HG02763 (cell line): ENCODE results near the gene PBX3.

ENCODE experiments used
- ATAC-seq: cut with Tn5 transposase; IDR thresholded peaks from one replicate; pipeline ENCODE4 v1.9.1; 2021; ENCODE audit warnings: mild to moderate bottlenecking, moderate library complexity; ENCODE audit not compliant: unreplicated experiment

Gene PBX3

DNA sequence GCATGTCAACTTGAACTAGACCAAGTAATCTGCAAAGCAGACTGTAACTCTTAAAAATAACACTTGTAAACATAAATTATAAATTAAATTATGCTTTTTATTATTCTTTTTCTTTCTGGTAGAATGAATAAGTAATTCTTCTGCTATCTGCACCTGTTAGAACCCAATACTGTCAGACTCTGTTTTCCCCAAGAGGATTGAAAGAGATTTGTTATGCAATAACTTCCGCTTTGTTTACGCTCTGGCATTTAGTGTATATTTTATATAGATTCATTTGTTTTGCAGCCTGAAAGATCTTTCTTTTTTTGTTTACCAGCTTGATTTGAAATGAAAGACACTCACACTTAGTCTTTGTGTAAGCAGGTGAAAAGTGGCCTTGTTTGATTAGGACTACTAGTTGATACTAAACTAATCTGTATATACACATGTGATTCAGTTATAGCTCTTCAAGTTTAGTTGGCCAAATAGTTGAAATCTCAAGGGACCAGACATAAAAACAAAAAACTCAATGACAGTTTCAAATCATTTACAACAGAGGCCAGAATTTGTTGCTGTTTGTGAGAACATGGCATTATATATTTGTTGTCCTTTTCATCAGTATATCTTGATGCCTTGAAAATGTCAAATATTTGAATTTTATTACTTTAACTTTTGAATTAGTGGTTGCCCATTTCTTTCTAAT, 155.8 kb downstream of the PBX3 start:
- no peak for ATAC-seq

DNA sequence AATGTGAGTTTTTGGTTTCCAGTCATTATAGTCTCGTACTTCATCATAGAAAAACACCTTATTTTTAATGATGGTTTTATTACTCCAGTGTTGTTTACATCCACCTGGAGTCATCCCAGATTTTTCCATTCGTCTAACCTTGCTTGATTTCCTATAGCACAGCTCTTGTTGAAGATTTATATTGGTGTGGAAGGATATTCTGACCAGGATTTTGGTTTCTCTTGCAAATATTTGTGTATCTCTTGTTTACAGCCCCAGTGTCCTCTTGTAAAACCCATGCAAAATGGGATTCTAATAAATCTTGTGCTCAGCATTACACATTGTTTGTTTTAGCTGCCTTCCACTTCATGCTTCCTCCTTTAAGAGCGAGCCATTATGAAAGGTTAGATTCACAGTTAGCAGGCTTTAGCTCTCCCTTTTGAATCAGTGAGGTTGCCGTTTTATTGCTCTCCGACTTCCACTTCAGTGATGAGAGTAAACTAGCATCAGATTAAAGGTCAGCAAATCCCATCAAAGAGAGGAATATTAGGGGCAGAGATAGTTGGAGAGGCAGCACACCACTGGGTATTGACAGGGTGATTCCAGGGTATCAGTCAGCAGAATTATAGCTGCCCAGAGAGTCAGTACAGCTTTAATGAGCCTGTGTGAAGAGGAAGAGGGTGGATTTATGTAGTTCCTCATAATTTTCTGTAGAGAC, 157.1 kb downstream of the PBX3 start:
- ATAC-seq, result no peak

DNA sequence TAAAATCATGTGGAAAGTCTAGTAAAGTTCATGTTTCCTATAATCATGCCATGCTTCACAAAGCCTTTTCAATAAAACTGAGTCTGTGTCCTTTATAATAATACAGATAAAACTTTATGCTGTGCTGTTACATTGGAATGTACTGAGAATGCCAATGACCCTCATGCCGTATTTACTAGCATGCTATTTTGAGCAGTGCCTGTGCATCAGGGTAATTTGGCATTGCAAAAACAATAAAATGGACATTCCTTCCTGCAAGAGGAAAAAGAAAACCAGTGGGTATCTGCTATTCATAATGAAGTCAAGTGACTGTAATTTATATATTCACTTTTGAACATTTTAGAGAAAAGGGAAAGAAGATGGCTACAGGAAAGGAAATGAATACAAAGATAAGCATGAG, 159.0 kb downstream of the PBX3 start:
- ATAC-seq, result no peak

DNA sequence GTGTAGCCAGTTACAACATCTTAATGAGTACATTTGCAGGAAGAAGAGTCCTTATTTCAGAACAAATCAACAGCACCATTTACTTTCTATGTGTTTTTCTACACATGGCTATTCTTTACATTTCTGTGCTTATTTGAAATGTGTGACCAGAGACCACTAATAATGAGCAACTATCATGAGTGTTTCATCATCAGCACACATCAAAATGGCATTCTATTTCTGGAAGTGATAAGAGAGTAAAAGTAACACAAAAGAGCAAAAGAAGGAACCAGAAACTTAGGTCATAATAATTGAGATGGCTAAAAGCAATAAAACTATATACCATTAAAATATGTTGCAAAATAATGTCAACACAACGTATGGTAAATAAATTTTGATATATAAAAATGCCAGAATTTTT, 159.7 kb downstream of the PBX3 start:
- ATAC-seq, result no peak

DNA sequence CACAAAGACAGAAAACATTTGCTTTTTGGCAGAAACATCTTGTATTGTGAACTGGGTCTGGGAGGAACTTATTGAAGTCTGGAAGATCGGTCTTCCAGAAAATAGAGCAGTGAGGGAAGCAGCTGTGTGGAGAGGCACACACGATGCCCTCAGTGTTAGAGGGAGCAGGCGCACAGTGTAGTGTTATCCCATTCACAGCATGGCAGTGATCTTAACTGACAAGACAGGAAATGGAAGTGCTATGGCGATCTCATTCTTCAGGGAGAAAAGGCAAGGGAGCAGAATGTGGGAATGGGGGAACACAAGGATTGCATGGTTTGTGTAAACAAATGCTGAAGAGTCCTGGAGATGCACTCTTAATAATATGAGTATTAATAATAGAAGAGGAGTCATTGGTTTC, 161.0 kb downstream of the PBX3 start:
- ATAC-seq, result no peak

DNA sequence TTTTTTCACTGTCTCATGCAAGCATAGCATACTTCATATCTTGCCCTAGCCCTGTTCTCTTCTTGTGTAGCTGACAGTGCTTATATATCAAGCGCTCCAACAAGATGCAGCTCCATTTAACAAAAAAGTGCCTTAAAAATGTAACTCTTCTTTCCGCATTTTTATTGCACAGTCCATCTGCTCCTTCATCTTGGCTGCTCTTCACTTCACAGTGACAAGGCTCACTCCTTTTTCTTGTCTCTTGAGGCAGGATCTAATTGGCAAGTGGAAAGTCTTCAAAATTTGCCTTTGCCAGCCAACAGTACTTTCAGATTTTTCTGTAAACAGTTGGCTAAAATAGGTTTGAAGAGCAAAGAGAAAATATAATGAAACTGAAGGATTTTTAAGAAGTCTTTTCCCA, 161.8 kb downstream of the PBX3 start:
- no peak for ATAC-seq

DNA sequence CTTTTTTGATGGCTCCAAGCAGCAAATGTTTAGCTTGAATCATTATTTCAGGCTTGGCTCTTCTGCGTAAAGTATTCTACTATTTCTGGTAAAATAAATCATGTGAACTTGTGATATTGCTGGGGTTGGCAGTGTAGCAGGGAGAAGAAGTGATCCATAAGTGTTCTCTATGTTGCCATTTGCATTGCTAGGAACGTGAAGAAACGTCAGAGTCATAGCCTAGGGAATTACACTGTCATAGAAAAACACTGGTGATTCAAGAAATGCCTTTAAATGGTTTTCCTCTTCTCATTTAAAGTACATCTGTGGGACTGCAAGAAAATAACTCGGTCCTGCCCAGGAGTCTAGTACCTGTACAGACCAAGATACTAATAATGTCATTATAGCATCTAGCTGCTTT, 162.3 kb downstream of the PBX3 start:
- no peak for ATAC-seq

DNA sequence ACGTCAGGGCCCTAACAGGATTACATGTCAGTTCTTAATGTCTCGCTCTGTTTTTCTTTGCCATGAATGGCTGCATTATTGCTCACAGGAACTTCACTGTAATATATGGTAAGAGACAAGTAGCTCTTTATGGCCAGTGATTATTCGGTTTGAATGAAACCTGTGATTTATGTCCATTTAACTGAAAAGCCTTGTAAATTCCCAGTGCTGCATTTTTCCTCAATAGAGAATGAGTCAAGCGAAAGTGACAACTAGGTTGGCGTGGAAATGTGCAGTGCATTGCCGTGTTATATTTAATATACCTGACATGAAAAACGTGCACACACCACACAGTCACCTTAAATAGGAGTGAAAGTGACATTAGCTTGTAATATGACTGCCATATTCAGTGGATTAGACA, 163.1 kb downstream of the PBX3 start:
- ATAC-seq, result no peak

DNA sequence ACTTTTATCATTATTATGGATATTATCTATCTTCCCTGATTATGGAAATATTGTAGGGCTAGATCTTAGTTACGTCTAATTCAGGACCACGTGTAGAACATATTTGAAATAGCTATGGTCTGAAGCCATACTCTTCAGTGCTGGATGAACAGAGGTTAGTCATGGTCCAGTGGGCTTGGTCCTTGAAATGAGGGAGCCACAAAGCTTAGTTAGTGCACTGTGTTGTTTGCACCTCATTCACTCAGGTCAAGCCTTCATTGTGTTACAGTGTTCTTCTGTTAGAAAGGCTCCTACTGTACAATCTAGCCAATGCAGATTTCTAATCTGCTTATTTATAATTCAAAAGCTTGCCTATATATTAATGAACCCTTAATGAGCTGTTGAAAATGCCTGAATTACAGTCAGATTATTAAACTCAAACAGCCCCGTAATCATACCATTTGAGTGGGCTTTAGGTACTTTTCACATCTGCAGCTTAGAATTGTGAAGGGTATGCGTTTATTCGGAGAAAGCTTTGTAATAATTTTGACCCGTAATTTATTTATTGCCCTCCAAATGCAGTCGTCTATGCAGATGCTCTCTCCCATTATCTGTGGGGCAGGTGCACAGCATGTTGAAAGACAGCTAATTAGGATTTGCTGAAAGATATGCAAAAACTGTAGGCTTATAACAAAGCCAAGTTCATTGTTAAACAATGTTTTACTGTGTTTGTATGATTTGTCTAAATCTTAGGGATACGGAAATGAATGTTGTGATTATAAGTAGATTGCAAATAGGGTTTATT, 164.9 kb downstream of the PBX3 start:
- no peak for ATAC-seq

DNA sequence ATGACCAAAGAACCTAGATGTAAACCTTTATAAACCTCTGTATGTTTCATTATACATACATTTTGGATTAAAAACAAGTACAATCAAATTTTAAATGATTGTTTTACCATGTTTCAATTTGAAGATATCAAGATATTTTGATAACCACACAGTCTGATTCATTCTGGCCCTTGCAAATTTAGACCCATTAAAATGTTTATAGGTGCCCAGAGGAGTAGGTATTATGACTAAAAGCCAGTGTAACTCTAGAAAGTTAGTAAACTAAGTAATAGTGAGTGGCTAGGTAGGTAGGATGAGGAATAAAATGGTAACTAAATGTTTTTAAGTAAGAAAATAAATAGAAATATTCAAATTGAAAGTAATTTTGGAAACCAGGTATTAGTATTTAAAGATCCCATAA, 165.5 kb downstream of the PBX3 start:
- no peak for ATAC-seq

DNA sequence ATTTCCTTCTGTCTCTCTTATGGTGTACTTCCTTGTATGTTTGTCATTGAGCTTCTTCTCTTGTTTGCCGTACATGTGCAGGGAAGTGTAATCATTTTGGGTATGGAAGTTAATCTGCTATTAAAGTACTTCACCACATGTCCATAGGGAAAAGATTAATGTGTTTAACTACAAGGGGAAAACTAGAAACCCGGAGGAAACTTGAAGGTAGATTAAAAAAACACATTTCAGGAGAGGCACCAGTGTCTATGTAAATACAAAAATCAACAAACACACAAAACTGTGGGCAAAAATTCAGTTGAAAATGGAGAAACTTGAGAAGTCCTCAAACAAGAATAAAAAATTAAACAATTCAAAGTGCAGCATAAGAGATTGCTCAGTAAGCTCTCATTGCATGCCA, 166.4 kb downstream of the PBX3 start:
- ATAC-seq, result no peak

DNA sequence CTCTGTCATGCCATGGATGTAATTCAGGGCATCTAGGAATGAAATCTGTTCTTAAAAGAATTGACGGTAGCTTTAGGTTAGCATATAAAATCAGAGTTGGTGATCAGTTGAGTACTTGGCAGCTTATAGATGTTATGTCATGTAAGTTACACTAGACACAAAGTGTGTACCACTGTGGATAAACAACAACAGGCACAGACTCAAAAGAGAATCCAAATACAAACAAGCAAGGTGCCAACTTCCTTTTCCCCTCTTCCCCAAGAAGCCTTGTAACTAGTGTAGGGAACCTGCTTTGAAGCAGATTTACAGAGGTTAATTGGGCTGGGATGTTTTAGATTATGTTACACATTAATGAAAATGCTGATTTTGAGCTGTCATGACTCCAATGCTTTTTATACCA, 167.2 kb downstream of the PBX3 start:
- ATAC-seq, result no peak

DNA sequence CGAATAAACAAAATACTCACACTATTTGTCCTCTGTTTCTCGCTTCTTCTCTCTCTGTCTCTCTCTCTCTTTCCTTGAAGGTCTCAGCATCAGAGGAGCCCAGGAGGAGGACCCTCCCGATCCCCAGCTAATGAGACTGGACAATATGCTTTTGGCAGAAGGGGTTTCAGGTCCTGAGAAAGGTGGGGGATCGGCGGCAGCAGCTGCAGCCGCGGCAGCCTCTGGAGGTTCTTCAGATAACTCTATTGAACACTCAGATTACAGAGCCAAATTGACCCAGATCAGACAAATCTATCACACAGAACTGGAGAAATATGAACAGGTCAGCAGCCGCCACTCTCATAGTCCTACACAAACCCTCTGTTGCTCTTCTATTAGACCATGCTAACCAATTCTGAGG, 168.4 kb downstream of the PBX3 start:
- ATAC-seq, result no peak

DNA sequence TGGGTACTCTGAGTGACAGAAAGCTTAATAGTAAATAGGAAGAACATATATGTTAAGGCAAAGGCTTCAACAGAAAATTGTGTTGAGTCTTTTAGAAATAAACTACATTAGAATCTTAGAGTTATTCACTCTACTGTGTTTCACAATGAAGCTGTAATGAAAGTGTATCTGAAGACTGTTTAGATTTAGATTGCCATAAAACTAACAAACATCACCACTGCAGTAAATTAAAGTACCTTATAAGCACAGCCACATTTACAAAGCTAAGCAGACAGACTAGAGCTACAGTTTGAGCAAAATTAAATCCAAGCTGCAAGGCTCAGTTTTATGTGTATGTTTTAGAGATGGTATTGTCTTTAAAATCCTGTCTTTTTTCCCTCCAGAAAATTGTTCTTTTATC, 172.4 kb downstream of the PBX3 start:
- no peak for ATAC-seq

DNA sequence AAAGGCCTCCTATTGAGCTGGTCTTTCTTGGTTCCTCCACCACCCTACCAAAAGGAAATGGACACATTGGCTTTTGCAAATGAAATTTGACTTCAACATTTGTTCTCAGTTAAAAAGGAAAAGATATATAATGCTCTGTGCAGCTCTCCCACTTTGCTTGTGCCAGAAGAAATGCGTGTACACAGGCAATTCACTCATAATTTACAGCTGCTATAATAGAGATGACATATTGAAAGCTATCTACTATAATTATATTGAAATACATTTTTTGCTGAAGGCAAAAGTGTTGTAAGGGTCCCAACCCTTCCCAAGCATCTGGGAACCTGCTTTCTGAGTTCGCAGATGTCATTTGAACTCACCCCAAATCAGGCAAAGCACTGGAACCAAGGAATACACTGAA, 173.2 kb downstream of the PBX3 start:
- ATAC-seq, result no peak

DNA sequence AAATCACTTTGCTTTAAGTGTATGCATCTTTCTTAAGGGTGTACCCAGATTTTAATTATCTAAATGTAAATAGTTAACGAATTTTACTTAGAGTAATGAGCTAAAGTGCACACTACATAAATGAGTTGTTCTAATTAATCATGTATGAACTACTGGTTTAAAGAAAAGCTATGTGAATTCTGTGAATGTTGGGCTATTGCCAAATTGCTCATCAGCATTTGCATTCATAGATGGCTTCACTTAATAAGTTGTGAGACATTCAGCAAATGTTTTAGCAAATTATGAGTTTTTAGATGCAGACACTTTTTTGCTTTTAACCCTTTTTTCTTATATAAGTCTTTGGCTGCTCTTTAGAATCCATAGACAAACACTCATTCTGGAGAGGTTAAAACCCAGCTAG, 175.7 kb downstream of the PBX3 start:
- ATAC-seq, result no peak

DNA sequence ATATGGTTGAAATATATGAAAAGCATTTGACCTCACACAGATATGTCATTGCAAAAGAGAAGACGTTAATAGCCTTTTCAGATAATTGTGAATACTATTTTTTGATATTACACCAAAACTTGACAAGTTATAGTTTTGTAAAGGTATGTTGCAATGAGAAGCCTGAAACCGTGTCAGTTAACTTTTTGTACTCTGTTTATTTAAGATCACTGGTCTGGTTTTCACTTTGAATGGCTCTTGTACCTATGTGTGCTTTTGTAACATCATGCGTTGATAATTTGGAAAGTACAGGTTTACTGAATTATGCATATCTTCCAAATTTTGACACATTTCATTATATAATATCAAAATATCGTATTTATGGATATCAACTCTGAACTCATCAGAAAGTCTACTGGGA, 177.2 kb downstream of the PBX3 start:
- ATAC-seq, result no peak

DNA sequence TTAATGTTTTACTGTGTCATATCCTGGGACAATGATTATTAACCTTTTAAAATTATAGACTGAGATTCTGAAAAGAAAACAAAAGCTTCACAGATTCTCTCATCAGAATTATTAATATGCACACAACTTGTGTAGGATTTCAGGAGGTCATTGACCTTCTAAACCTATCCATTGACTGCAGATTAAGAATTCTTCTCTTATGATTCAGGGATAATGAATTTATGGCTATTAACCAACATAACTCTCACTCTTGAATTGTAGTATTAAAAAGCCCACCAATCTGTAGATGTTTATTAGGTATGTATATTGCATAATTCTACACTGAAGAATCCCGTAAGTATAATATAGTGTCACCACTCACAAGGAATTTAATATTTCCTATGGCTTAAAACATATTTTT, 179.8 kb downstream of the PBX3 start:
- no peak for ATAC-seq

DNA sequence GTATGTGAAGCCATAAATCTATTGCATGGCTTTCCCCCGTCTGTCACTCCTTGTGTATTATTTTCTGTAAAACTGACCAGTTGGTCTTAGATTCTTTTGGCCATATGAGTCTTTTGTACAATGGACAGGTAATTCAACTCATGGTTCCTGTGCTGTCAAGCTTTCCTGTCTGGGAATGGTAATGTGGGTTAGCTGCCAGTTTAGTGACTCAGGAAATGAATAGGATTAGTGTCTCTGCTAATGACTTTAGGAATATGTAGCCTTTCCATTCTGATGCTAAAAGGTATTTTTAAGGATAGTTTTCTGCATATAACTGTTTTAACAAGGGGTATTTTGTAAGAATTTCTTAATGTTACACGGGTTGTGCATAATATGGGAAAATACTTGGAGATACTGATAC, 182.7 kb downstream of the PBX3 start:
- no peak for ATAC-seq

DNA sequence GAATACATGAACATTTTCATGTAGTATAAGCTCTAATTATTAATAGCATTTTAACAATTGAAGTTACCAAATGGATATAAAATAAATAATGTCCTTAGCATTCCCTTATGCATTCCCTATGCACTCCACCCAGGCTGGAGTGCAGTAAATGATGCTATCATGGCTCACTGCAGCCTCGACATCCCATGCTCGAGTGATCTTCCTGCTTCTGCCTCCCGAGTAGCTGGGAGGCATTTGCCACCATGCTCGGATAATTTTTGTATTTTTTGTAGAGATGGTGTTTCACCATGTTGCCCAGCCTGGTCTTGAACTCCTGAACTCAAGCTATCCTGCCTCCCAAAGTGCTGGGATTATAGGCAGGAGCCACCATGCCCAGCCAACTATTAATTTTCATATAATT, 184.0 kb downstream of the PBX3 start:
- no peak for ATAC-seq

DNA sequence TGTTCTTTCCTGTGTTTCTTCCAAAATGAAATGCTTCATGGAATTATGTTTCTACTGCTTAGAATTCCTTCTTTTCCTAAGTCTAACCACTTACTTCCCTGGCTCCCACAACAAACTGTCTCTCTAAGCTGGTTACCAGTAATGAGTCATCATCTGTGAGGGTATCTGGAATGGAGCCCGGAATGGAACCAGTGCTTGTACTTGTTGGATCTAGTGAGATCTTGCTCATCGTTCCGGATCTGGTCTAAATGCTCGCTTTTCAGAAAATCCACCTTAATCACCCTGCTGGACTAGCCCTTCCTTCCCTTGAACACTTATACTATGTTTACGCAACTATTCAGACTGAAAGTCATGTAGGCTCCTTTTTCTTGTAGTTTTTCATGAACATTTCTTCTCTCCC, 184.8 kb downstream of the PBX3 start:
- no peak for ATAC-seq

DNA sequence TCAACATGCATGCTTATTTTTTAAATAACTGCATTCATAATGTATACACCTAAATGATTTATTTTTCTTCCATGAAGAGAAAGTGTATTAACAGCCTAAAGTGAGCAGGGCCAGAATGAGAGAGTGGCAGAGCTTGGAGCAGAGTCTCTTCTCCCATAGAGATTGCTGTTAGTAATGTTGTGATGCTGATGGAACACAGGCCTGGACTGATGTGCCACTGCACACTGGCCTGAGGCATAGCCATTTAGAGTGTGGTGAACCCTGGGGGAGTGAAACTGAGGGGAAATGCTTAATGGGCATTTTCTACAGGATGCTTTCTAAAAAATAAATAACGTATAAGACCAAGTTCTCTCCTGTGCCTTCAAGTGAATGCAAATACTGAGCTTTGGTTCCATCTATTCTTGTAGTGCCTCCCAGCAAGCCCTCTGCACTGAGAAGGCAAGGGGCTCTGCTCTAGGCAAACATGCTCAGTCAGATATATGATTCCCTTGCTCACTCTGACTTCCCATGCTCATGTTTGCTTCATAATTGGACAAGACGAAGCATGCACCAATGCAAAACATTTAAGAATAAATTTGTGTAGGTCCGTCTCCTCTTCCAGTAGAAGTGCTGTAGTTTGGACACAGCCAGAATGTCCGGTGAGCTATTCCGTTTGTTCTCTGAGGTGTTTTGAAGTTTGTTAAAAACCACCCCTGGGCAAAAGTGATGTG, 185.7 kb downstream of the PBX3 start:
- ATAC-seq, result no peak
